Right lung (tissue), 5 donors: Measurements from ENCODE around the gene PSORS1C2. TPM values are rescaled to one million over a fixed set of nuclear protein-coding genes. Genes with fewer than 3 reads are reported as not detected.
"Not testable (repeated sequence)": the region's sequence is repeated elsewhere in the genome, so short reads cannot be mapped to it uniquely, and the experiment has no call there.

Experiments used
- DNase-seq, 2 donors: peaks; one replicate each; pipeline ENCODE4 v3.0.0-alpha.2; 2013
- polyA plus RNA-seq, 5 donors: library from polyadenylated mRNA; unstranded; fragments of 120-200 nt; gene quantifications; one replicate each; pipeline versions ENCODE4 v1.2.1 to v1.2.3, GENCODE V29; 2013; ENCODE audit warnings: inconsistent platforms in 1 of 5, low replicate concordance in 1 of 5; ENCODE audit not compliant: insufficient read length in 5 of 5, insufficient read depth in 1 of 5

Gene PSORS1C2
- polyA plus RNA-seq, 5 donors, result 0.16 TPM; not detected in 4

GRCh38 chr6:31168606-31169005 is 29.7 kb upstream of the PSORS1C2 start:
- DNase-seq, result no peak

GRCh38 chr6:31165986-31166385 is 27.1 kb upstream of the PSORS1C2 start:
- no peak for DNase-seq

- not testable (repeated sequence) for DNase-seq
These were observed 26.4 kb upstream of the PSORS1C2 start for GRCh38 chr6:31165064-31165832.

GRCh38 chr6:31164475-31165063 is 25.7 kb upstream of the PSORS1C2 start:
- DNase-seq, result not testable (repeated sequence)

- no peak for DNase-seq
These were observed 25.1 kb upstream of the PSORS1C2 start for GRCh38 chr6:31163922-31164321.

- no peak for DNase-seq
These were observed 23.7 kb upstream of the PSORS1C2 start for GRCh38 chr6:31162463-31163165.

DNA sequence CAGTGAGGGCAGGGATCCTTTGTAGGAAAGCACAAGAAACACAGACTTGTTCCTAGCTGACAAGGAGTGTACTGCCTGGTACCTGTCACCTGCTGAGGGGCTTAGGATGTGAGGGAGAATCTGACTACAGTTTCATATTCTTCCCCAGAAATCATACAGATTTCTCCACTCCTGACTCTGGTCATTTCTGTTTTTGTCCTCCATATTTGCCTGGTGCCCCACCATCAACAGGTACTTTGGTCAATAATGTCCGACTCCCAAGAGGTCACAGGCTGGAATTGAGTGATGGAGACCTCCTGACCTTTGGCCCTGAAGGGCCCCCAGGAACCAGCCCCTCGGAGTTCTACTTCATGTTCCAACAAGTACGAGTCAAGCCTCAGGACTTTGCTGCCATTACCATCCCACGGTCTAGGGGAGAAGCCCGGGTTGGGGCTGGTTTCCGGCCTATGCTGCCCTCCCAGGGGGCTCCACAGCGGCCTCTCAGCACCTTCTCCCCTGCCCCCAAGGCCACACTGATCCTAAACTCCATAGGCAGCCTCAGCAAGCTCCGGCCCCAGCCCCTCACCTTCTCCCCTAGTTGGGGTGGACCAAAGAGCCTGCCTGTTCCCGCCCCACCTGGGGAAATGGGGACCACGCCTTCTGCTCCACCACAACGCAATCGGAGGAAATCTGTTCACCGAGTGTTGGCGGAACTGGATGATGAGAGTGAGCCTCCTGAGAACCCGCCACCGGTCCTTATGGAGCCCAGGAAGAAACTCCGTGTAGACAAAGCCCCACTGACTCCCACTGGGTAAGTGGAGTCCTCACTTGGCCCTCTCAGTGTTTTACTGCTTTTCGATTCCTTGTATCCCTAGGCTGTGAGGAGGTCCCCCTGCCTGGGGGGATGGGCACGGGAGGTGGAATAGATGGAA is 22.6 kb upstream of the PSORS1C2 start:
- DNase-seq, result no peak

DNA sequence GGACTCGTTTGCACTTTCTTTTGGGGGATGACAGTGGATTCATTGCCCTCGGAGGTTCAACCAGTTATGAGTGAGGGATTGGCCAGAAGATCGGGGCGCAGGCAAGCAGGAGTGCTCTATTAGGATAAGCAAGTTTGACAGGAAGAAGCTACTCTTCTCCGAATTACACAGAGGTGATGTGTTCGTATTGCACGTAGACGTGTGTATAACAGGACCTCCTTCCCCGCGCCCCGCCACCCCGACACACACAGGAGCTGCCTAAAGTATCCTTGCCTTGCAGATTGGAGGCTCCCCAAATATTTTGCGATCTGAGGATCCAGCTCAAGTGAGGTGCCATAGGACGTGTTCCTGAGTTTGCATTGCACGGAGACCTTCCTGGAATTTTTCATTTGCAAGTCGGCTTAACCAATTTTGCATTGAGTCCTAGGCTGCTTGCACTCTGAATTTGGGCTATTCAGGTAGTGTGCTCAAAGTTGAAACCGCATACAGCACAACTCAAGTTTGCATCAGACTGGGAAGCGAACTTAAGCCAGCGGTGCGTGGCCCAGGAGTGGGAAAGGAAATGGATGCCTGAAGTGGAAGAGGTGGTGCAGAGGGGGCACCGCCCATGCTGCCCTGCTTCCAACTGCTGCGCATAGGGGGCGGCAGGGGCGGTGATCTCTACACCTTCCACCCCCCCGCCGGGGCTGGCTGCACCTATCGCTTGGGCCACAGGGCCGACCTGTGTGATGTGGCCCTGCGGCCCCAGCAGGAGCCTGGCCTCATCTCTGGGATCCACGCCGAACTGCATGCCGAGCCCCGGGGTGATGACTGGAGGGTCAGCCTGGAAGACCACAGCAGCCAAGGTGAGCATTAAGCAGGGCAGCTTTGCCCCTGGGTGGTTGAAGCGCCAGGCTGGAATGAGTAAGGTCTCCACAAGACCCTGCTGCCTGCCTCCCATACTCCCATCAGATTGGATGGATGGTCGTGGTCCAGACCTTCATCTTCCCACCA is 20.3 kb upstream of the PSORS1C2 start:
- no peak for DNase-seq

DNA sequence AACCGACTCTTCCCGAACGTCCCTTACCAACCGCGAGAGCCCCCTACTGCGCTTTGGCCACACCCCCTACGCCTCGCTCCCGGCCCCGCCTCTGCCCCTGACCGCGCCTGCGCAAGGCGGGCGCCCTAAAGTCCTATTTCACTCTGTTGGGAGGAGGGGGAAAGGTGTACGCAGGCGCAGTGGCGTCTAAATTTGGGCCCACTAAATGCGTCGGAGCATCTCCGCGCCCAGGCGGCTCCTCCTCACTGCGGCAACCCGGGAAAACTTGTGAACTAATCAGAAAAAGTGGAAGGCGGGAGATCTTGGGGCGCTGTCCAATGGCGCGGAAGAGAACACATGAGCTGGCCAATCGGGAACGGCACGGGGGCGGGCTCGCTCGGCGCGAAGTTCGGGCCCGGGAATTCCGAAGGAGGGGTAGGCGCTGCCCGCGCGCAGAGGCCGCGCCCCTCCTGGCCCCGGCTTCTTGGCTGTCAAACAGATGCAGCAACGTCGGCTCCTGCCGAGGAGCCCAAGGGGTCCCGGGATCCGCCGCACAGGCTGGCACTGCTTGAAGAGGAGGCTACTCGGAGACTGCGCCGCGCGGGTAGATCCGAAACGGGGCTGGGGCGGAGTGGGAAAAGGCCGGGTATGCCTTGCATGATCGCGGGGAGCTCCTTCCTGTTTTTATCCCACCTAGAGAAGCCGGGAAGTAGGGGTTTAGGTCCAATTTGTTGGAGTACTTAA is 19.4 kb upstream of the PSORS1C2 start, which contains the start of gene TCF19:
Gene TCF19, plus strand, starts transcription at position 450 of the 723 bp plus-strand sequence. CDS start 881 bp downstream, outside the sequence.
- peak; percentile 100 for DNase-seq

- DNase-seq, result no peak
These were observed 18.8 kb upstream of the PSORS1C2 start, which contains the start of gene CCHCR1 for GRCh38 chr6:31157513-31158139. Gene CCHCR1, minus strand, starts transcription at chr6:31157802. Its CDS starts 202 bp downstream, at chr6:31157600.

- DNase-seq, result no peak
These were observed 17.8 kb upstream of the PSORS1C2 start for GRCh38 chr6:31156641-31157040.

DNA sequence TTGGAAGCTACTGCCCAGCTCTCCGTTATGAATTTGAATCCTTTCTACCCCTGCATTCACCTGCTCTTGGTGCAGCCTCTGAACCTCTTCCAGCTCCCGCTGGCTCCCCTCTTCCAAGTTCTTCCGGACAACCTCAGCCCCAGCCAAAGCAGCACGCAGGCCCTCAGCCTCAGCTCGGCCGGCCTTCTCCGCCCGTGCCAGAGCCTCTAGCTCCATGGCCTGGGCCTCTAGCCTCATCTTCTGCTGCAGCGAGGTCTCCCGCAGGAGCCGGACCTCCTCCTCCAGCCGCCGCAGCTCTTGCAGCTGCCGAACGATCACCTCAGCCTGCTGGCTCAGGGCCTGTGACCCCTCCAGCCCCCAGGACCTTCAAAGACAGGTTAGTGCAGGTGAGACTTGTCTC is 15.6 kb upstream of the PSORS1C2 start:
- no peak for DNase-seq

DNA sequence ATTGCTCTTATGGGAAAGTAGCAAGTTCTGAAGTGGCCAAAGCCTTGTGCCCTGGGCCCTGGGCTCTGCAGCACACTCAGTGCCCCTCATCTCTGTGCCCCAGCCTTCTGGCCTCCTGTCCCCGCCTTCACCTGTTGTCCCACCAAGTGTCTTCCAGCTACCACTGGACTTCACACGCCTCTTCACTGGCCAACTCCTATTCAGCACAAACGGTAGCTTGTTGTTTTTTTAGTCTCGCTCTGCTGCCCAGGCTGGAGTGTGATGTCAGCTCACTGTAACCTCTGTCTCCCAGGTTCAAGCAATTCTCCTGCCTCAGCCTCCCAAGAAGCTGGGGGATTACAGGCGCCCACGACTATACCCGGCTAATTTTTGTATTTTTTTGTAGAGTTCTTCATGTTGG is 13.9 kb upstream of the PSORS1C2 start:
- DNase-seq, result no peak

GRCh38 chr6:31149827-31150447 is 11.1 kb upstream of the PSORS1C2 start:
- no peak for DNase-seq

DNA sequence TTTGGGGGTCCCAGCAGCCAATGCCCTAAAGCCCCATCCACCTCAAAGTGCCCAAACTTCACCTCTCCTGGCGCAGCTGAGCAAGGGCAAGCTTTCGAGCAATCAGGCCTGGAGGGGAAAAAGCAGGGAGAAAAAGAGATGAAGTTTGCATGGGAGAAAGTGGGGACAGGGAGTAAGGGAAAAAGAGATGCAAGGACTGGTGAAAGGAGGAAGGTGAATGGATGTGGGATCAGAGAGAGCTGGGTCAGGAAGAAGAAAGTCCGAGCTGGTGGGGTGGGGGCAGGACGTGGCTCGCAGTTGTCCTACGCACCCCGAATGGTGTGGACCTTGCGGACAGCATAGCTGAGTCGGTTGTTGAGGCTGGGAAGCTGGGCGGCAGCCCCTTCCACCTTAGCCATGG is 6.5 kb upstream of the PSORS1C2 start:
- DNase-seq, result no peak

DNA sequence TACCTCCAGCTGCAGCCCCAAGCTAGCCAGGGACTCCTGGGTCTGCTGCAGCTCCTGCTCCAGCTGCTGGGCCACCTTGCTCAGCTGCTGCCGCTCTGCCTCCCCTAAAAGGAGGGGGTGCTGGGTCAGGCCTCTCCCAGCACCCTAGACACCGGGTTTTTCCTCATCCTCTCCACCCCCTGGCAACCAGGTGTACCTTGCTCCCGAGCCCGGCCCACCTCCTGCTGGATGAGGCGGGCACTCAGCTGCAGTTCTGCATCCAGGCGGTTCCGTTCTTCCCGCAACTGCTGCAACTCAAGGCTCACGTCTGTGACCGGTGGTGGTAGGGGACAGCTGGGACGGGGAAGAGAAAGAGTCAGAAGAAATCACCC is 6.1 kb upstream of the PSORS1C2 start:
- DNase-seq, result no peak

- DNase-seq, result no peak
These were observed 5.6 kb upstream of the PSORS1C2 start for GRCh38 chr6:31144296-31144969.

DNA sequence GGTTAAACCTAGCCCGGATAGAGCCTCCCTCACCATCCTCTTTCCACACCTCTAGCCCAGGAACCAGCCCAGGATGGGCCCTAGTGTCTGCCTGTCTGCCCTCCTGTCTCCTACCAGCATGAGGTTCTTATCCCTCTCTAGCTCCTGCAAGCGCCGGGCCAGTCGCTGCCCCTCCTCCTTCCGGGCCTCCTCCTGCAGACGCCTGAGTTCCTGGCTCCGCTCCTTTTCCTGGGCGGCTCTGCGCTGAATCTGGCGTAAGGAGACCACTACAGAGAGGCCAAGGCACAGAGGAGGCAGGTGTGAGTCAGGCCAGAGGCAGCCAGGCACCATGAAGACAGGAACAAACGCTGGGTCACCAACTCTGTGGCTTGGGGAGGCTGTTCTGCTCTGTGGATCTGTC is 4.3 kb upstream of the PSORS1C2 start:
- DNase-seq, result no peak
